A673 (cell line): ENCODE results near the gene BANP.
"Not testable (repeated sequence)": the region's sequence is repeated elsewhere in the genome, so short reads cannot be mapped to it uniquely, and the experiment has no call there.

Experiments used
- EZH2 ChIP-seq: fragments of 200-600 bp; sonication (generic); IDR thresholded peaks from 2 replicates; pipeline ENCODE4 v1.6.1; 2017; ENCODE audit warnings: borderline replicate concordance, low read depth, mild to moderate bottlenecking, mixed read lengths, antibody characterized with exemption, low read length; ENCODE audit not compliant: poor library complexity, severe bottlenecking
- TF ChIP-seq, protein P1 (sequence below): fragments of 300-800, 200-600 bp; sonication (generic); conservative IDR thresholded peaks from 2 replicates; pipeline ENCODE4 v1.5.1; 2017; ENCODE audit warnings: low read depth, mild to moderate bottlenecking, antibody characterized with exemption, low read length, moderate library complexity, mixed read lengths

DNA sequence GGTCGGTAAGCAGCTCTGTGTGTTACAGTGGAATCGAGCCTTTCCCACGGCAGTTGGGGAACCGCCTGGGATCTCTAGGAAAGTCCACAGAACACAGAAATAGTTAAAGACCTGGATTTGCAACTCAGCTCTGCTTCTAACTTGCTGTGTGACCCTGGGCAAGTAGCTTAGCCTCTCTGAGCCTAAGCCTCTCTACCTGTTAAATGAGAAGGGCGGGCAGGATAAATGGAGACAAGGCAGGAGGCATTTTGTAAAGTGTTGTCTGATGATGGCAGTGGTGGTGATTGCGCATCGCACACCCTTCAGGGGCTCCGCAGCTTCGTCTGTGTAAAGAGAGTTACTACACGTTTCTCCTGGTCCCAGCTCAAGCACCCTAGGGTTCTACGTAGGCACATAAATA is 43.1 kb upstream of the BANP start:
- TF ChIP-seq, protein P1, sequence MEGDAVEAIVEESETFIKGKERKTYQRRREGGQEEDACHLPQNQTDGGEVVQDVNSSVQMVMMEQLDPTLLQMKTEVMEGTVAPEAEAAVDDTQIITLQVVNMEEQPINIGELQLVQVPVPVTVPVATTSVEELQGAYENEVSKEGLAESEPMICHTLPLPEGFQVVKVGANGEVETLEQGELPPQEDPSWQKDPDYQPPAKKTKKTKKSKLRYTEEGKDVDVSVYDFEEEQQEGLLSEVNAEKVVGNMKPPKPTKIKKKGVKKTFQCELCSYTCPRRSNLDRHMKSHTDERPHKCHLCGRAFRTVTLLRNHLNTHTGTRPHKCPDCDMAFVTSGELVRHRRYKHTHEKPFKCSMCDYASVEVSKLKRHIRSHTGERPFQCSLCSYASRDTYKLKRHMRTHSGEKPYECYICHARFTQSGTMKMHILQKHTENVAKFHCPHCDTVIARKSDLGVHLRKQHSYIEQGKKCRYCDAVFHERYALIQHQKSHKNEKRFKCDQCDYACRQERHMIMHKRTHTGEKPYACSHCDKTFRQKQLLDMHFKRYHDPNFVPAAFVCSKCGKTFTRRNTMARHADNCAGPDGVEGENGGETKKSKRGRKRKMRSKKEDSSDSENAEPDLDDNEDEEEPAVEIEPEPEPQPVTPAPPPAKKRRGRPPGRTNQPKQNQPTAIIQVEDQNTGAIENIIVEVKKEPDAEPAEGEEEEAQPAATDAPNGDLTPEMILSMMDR: not testable (repeated sequence)
- not testable (repeated sequence) for TF ChIP-seq EZH2
